Measurements from ENCODE around the gene HENMT1.
"Not testable (repeated sequence)": the region's sequence is repeated elsewhere in the genome, so short reads cannot be mapped to it uniquely, and the experiment has no call there.

The HENMT1 gene

DNA sequence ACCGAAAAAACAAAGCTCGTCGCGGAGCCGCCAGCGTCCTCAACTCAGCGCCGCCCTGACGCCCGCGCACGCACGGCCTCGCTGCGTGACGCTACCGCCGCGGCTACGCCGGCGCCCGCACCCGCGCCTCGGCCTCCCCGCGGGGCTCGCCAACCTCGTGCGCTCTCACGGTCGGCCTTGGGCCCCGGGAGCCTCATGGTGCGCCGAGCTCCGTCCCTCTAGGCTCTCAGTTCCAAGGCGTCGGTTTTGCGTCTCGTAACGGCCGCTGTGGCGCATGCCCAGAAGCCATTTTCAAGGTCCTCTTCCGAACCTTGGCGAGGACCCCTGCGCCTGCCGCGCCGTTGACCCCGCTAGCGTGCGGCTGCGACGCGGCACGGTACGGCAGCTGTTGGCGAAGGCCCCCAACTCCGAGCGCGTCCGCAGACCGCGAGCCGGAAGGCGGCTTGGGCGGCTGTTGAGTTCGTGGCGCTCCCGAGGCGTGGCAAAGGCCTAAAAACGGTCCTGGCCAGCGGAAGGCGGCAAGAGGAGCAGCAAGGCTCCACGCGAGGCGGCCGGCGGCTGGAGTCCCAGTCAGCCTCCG, at the start of gene HENMT1:
HENMT1 (minus strand) TSS at position 64 of the 580 bp plus-strand sequence. CDS start 1,209 bp downstream, outside the sequence.
- DNase-seq: peak; percentile 82

DNA sequence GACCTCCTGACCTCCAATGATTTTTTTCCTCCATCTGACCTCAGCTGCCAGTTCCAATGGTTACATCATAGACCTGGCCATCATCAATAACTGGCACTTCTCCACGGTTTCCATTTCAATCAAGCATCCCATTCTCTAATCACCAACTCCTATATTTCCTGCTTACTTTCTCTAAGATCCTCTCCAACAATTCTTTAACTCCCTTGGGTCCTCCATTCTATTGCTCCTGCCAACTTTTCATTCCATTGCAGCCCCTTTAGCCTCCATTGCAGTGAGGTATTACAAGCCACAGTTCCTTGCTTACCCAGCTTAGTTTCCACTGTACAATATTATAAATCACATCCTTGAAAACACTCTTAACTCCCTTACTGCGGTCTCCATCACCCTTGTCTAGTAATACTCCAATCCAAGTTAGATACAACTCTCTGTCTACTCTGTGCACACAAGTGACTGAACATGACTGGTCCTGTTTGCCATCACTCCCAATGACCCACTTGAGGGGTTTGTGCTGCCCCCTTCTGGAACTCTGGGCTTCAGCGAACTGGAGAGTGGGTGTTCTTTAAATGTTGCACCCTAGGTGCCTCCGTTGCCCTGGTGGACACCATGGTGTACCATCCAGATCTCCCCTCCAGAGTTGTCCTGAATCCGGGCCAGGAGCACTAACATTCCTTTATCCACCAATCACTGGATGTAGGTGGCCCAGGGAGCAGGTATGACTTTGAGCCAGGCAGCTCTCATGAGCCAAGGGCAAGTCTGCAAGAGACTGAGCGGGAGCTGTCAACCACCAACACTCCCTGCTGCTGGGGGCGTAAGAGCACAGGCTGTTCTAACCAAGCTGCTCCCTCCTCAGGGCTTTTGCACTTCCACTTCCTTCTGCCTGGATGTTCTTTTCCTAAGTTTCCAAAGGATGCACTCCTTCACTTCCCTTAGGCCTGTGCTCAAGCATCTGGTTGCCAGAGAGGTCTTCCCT, 48.1 kb upstream of the HENMT1 start:
- peak; percentile 81 for DNase-seq

DNA sequence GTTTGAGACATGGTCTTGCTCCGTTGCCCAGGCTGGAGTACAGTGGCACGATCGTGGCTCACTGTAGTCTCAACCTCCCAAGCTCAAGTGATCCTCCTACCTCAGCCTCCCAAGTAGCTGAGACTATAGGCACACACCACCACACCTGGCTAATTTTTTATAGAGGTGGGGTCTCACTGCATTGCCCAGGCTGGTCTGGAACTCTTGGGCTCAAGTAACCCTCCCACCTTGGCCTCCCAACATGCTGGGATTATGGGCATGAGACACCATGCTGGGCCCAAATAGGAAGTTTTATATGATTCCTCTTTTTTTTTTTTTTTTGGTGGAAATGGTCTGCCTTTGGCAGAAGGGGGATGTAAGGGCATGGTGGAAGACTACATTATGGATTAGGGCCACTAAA, 45.8 kb upstream of the HENMT1 start:
- DNase-seq: no peak

DNA sequence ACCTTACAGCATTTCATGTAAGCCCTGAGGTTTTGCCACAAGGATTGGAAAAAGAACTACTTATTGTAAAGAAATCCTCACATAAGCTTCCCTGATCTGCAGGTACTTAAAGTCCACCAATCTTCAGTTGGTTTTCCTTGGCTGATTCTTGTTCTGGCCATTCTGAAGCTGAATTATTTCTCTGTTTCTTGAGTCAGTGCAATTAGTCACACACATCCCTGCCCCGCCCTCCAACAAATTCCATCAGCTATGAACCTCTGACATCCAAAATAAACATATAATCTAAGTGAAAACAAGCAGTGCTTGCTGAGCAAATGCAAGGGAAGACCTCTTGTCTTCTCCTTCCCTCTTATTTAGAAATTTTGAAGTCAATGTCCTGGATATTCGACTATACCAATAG, 43.6 kb upstream of the HENMT1 start:
- DNase-seq: no peak

DNA sequence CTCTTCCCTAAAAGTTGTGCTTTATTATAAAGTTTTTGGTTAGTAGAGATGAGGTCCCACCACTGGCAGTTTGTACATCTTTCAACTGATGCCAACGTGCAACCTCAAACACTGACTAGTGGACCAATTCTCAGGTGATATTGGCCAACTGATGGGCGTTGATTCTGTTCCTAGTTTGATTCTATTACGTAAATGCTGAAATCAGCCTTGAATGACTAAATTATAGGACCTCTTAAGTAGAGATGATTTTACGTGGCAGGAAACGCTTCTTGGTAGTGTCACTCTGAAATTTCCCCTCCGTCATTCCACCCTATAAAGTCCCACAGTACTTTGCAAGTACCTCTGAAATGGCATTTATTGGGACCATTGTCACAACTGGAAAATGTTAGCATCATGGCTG, 43.0 kb upstream of the HENMT1 start:
- peak; percentile 62 for DNase-seq

DNA sequence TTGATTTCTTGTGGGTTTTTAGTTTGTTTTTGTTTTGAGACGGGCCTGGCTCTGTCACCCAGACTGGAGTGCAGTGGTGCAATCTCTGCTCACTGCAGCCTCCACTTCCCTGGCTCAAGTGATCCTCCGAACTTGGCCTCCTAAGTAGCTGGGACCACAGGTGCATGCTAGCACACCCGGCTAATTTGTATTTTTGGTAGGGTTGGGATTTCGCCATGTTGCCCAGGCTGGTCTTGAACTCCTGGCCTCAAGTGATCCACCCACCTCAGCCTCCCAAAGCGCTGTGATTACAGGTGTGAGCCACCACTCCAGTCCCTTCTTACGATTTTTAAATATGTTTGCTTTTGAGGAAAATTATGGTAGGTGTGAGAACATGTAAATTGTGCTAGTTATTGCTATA, 41.2 kb upstream of the HENMT1 start:
- DNase-seq: not testable (repeated sequence)

DNA sequence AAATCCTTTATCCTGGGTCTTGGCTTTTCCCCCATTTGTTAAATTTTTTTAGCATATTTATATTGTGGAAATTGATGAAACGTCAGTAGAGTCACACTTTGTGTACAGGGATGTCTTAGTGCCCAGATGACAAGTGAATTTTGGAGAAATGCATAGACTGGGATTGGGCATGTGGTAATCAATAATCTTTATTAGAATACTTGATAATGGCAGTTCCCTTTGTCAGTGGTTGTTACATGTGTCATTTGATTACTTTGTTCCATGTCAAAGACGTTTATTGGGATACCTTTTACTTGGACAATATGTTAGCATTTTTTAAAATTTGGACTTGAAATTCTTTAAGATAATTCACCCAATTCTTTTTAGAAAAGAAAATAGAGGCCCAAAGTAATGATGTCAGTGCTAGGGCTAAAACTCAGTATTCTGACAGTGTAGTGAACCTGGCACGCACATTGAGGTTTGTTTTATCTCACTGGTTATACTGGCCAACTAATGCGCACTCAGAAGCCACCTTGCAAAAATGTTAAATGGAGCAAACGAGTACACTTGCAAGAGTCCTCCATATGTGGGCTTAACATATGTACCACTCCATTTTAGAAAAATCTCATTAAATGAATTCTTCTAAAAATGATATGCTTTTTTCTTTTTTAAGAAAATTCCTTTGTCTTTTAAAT, 40.4 kb upstream of the HENMT1 start:
- no peak for DNase-seq

DNA sequence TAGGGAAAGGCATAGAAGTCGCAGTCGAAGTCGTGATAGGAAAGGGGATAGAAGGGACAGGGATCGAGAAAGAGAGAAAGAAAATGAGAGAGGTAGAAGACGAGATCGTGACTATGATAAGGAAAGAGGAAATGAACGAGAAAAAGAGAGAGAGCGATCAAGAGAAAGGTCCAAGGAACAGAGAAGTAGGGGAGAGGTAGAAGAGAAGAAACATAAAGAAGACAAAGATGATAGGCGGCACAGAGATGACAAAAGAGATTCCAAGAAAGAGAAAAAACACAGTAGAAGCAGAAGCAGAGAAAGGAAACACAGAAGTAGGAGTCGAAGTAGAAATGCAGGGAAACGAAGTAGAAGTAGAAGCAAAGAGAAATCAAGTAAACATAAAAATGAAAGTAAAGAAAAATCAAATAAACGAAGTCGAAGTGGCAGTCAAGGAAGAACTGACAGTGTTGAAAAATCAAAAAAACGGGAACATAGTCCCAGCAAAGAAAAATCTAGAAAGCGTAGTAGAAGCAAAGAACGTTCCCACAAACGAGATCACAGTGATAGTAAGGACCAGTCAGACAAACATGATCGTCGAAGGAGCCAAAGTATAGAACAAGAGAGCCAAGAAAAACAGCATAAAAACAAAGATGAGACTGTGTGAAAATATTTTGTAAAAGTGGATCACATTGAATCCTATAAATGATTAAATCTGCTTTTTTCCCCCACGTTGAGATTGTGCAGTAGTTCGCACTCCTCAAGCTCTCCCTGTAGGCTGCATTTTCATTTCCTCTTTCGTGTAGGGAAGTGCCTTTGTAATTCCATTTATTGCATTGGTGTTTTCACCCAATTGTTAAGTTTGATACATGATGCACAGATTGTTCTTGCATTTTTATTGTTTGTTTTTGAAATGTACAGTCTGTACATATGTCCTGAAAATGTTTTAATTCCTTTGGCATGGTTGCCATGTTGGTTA, 38.8 kb upstream of the HENMT1 start:
- DNase-seq: no peak

DNA sequence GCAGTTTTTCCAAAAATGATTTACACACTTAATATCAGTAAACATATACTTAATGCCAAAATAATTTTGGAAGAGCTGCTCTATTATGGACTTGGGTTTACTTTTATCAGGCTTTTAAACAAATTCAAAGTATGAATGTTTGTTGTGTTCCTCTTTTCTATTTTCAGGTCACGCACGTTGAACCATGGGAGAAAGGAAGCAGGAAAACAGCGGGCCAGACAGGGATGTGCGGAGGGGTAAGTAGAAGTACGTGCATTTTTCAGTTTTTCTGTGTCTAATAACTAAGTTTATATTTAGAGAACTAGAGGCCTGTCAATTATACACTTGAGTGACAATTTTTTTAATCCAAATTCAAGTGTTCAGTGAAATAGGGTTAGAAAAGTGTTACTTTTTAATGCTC, 34.6 kb upstream of the HENMT1 start:
- no peak for DNase-seq

DNA sequence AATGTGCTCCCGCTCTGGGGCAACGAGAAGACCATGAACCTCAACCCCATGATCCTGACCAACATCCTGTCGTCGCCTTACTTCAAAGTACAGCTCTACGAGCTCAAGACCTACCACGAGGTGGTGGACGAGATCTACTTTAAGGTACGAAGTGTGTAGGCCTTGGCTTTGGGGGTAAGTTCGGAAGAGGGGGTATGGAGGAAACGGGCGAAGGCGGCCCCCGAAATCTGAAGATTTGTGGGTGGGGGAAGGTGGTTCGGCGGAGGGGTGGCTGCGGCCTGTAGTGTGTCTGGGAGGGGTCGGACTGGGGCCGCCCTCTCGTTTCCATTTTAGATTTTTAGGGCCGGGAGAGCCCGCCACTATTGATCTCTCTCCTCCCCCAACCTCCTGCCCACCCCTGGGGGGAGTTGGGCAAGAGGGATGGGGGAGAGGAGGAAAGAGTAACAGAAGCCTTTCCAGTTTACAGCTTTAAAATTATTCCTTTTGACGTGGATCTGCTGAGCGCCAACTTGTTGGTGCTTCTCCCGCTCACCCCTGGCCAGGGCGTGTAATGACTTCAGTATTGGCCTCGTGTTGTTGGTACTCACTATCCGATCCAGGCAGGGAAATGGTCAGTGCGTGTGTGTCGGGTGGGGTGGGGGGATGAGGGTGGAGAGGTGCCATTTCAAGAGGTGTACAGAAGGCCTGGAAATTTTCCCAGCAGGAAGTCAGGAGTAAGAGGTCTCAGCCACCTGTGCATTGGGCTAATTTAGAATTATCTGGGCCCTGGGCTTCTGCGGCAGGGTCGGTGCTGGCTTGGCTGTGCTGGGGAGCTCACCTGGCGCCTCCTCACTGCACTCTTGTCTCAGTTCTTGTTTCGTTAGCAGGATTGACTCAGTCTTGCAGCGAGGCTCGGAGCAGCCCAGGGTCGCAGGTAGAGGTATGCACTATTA, 32.1 kb upstream of the HENMT1 start:
- DNase-seq: peak; percentile 90

DNA sequence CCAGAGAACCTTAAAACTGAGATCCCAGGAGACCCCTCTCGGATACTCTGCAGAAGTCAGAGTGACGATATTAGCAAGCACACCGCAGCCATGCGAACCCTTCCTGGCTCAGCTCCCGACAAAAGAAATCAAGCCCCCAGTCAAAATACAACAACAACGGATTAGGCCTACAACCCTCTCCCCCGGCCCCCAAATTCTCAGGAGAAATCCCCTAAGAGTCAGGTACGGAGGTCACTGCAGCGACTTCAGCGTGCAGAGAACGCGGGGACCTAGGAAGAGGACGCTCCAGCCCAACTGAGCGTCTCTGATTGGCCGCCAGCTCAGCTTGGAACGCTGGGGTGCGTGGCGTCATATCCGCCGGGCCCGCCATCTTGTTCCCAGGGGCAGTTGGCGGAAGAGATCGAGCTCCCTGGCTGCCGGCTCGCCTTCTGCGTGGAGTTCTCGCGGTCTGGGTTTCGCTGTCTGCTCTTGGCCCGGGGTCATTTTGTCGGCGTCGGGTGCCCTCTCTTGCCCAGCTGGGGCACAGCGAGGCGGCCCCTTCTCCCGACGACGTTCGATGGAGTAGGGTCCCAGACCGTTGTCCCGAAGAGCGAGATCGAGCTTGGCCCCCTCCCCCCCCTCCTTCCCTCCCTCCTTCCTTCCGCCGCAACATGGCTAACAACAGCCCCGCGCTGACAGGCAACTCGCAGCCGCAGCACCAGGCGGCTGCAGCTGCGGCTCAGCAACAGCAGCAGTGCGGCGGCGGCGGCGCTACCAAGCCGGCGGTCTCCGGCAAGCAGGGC, 31.2 kb upstream of the HENMT1 start, which contains the start of gene PRPF38B:
PRPF38B (plus strand) TSS at position 369 of the 782 bp plus-strand sequence; CDS start at position 651, 282 bp downstream.
- peak; percentile 93 for DNase-seq

DNA sequence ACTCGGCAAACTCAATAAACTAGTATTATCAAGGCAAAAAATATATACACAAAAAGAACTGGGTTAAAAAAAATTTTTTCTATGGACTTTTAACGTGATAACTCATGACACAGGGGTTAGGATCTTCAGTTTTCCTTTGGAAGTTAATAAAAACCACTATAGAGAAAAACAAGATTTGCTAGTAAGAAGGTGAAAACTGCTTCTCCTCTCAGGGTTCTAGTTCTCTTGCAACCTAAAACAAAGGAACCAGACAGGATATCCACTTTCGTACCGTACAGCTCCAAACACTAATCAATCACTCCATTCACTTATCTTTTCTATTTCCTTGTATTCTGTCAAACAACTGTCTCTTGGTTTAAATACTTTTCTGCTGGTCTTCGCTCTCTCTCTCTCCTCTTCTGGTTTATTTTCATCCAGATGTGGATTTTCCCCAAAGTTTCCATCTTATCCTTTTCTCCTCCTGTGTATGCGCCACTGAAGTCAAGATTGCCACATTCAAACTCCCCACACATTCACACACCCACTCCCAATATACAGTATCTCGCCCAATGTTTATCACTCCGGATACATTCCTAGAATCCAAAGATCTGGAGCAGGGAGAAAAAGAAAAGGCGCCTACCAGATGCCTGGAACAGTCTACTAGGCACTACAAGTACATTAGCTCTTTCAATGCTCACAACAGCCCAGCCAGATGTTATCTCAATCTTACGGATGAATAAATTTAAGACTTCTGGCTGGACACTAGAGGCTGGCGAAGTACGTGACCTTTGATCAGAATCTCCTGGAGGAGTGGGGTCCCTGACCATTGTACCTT, 30.4 kb upstream of the HENMT1 start:
- no peak for DNase-seq

DNA sequence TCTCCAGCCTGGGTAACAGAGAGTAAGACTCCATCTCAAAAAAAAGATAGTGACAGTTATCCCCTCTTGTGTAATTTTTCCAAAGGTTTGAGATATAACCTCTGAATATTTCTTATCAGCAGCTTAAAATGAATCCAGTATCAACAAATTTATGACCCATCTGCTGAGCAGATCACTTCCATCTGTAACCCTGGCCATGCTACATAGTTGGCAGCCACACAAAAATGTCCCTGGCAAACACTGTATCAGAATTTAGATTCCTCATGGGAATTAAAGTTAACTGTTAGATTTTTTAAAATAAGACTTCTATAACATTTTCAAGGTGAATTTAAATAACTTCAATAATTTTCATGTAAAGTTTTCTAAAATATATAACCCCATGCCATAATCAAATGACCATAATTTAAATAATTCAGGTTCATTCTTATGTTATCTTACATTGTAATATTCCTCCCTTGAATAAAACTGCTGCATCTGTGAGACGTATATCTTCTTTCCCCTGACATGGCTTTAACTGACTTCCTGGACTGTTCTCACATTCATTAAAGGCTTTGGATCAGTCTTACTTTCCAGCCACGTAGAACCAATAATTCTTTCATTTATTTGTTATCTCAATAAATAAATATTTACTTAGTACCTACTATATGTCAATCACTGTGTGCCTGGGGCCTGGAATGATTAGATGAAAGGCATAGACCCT, 25.9 kb upstream of the HENMT1 start:
- no peak for DNase-seq

DNA sequence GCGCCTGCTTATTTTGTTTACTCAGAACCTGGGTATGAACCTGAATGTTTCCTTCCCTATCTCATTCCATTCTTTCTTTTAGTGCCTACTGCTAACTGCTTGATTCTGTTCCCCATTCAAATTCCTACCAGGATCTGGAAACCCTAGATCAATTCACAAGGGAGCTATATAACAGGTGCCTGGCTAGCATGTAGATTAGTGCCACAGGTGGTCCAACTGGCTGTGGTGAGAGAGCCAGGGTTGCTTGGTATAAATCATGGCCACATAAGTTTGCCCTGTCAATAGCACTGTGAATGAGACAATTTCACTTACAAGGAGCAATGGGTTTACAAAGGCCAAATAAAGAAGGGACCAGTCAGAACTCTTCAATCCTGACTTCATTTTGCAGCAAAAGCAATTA, 24.6 kb upstream of the HENMT1 start:
- no peak for DNase-seq

DNA sequence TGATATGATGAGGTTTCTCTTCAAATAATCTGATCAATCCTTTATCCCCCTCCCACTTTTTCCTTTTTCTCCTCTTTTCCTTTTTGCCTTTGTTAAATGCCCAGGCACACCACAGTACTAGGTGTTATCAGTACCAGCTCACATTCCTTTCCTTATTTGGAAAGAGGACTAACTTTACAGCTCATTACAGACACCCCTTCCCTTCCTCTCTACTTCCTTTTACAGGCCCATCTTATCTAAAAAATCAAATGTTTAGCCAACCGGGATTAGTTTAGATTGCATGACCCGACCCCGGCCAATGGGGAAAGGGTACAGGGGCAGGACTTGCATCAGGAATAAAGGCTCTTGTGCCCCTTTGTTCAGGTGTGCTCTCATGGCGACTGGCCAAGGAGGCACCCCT, 20.8 kb upstream of the HENMT1 start:
- not testable (repeated sequence) for DNase-seq

DNA sequence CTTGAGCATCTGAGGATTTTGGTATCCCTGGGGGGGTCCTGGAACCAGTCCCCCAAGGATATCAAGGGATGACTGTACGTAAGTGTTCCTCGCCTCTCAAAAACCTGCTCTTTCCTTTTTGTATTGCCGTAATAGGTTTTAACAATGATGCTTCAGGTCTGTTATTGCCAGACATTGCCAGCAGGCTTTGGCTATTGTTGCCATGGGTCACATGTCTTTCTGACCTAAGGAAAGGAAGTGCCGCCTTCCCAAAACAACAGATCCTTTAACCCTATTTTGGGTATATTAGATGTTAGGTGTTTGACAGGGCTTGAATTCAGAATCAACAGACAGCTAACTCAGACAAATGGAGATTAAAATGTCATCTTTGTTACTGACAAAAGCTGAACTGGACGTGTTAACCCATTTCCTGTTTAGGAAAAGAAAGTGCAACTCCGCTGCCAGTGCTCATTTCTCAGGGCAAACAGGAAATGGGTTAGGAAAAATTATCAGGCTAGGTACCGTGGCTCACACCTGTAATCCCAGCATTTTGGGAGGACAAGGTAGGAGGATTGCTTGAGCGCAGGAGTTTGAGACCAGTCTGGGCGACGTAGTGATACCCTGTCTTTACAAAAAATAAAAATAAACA, 18.8 kb upstream of the HENMT1 start:
- DNase-seq: no peak

DNA sequence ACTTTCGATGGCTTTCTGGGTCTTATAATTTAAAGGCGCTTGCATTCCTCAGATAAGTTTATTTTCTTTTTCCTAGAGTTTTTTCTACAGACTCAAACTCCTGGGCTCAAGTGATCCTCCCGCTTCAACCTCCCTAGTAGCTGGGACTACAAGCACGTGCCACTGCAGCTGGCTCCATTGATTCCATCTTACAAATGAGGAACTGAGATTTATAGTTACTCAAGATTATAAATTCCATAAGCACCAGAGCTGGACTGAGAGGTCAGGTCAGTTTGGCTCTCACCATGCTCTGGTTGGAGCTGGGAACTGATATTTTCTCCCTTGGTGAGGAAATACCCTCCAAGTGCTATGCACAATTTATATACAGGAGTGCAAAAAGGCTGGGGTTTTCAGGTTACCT, 17.8 kb upstream of the HENMT1 start:
- DNase-seq: no peak

DNA sequence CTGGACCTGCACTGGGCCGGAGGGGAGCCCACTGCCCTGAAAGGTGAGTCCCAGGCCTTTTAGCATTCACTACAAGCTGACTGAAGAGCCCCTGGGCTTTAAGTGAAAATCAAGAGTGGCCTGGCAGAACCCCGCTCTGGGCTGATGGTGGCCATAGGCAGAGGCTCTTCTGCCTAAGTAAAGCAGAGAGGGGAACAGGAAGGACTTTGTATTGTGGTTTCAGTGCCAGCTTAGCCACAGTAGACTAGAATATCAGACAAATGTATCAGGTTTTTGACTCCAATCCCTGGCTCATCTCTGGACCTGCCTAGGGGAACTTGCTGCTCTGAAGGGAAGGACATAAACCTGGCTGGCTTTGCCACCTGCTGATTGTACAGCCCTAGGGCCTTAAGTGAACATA, 10.2 kb upstream of the HENMT1 start:
- DNase-seq: no peak
